HepG2 (cell line): Measurements from ENCODE around the gene EYA4. TPM values are rescaled to one million over a fixed set of nuclear protein-coding genes. Genes with fewer than 3 reads are reported as not detected.

Experiments
- ATAC-seq: fragments of 200-7000 bp; cut with Tn5 transposase; 3 replicates; pipeline ENCODE4 v1.9.1; 2020; ENCODE audit warnings: mild to moderate bottlenecking, moderate library complexity
- BruUV-seq: library from RNA; stranded (reverse); fragments of 400-500 nt; replicated peaks from 2 replicates; lab custom pipeline; 2021; lab: Mats Ljungman, UMichigan
- CTCF ChIA-PET: fragments of 300-600 bp; formaldehyde crosslinking; extraction: SDS; loops from one replicate; lab custom pipeline; 2021; ENCODE audit warnings: low total read pairs, inconsistent platforms, low intra/inter-chr PET ratio; lab: Yijun Ruan, JAX
- POLR2A ChIA-PET: fragments of 350-600 bp; sonication (Branson Sonifier 250); formaldehyde crosslinking; loops from one replicate; lab custom pipeline; 2020; ENCODE audit warnings: antibody characterized with exemption, inconsistent platforms; lab: Yijun Ruan, JAX
- DNase-seq: peaks from one replicate; pipeline ENCODE4 v3.0.0-alpha.2; 2015; ENCODE audit warnings: low spot score
- FAIRE-seq: peaks from 3 replicates; lab custom pipeline; 2011; peaks lifted over from hg19 to GRCh38; lab: Jason Lieb, UNC
- H2AFZ ChIP-seq: one replicate; pipeline ENCODE4 v1.6.1; 2011; ENCODE audit warnings: low read length, inconsistent platforms
- H3K27ac ChIP-seq: fragments of 300-600 bp; 3 replicates; pipeline ENCODE4 v1.8.0; 2011; ENCODE audit warnings: mixed run types, mild to moderate bottlenecking, mixed read lengths, low read length, inconsistent platforms; ENCODE audit not compliant: insufficient read depth; ENCODE audit errors: extremely low read length
- H3K27me3 ChIP-seq, 2 experiments: fragments of 200-600 bp in 1 of 2; 2 replicates in 1 of 2; 3 replicates in 1 of 2; pipeline versions ENCODE4 v1.6.0 to v1.8.0; 2011; ENCODE audit warnings: low read length in 2 of 2, mild to moderate bottlenecking in 2 of 2, moderate library complexity in 2 of 2, inconsistent platforms in 1 of 2; ENCODE audit not compliant: insufficient read depth in 2 of 2, control insufficient read depth in 1 of 2
- H3K36me3 ChIP-seq, 2 experiments: fragments of 200-600 bp in 1 of 2; replicated peaks in 1 of 2; 2 replicates in 1 of 2; 3 replicates in 1 of 2; pipeline versions ENCODE4 v1.5.1 to v1.8.0; 2011; ENCODE audit warnings: low read length in 2 of 2, inconsistent platforms in 1 of 2; ENCODE audit not compliant: insufficient read depth in 2 of 2, control insufficient read depth in 1 of 2
- H3K4me1 ChIP-seq: 2 replicates; pipeline ENCODE4 v1.5.1; 2012; ENCODE audit warnings: low read length, inconsistent platforms; ENCODE audit not compliant: insufficient read depth
- H3K4me2 ChIP-seq: 2 replicates; pipeline ENCODE4 v1.6.0; 2011; ENCODE audit warnings: low read depth, low read length, inconsistent platforms
- H3K4me3 ChIP-seq, 3 experiments: fragments of 200-600 bp in 1 of 3; sonication (generic), shearing (Covaris generic) in 1 of 3; replicated peaks in 1 of 3; 2 replicates each; pipeline ENCODE4 v1.5.1; 2011 to 2016; ENCODE audit warnings: low read length in 3 of 3, inconsistent platforms in 2 of 3, low read depth in 2 of 3, mild to moderate bottlenecking in 2 of 3, control low read depth in 1 of 3, mixed read lengths in 1 of 3; ENCODE audit not compliant: insufficient read depth in 1 of 3
- H3K79me2 ChIP-seq: one replicate; pipeline ENCODE4 v1.6.1; 2011; ENCODE audit warnings: low read length, inconsistent platforms; ENCODE audit not compliant: insufficient read depth
- H3K9ac ChIP-seq: 2 replicates; pipeline ENCODE4 v1.6.0; 2011; ENCODE audit warnings: mild to moderate bottlenecking, low read depth, low read length, inconsistent platforms; ENCODE audit not compliant: insufficient read depth
- H3K9me3 ChIP-seq: 2 replicates; pipeline ENCODE4 v1.5.1; 2012; ENCODE audit warnings: mild to moderate bottlenecking, low read length
- H4K20me1 ChIP-seq: 2 replicates; pipeline ENCODE4 v1.6.0; 2011; ENCODE audit warnings: inconsistent platforms, mild to moderate bottlenecking, low read length, moderate library complexity; ENCODE audit not compliant: insufficient read depth
- ARNT ChIP-seq: fragments of 450-650 bp; IDR thresholded peaks from 2 replicates; pipeline ENCODE4 v1.6.1; 2017
- ARNT2 ChIP-seq: sonication (generic); formaldehyde crosslinking; IDR thresholded peaks from 2 replicates; pipeline ENCODE4 v1.8.0; 2022; ENCODE audit warnings: mild to moderate bottlenecking, low read depth, missing genetic modification reagents, moderate library complexity
- CEBPZ ChIP-seq: IDR thresholded peaks from 2 replicates; pipeline ENCODE4 v1.6.1; 2012; ENCODE audit warnings: low read length, improper control_type of control experiment
- CENPX ChIP-seq: sonication (generic); formaldehyde crosslinking; IDR thresholded peaks from 2 replicates; pipeline ENCODE4 v1.9.0; 2021; ENCODE audit warnings: mild to moderate bottlenecking, missing genetic modification reagents, moderate library complexity
- DNMT3B ChIP-seq: conservative IDR thresholded peaks from 2 replicates; pipeline ENCODE4 v1.6.1; 2016; ENCODE audit warnings: missing biosample characterization, control low read depth
- JUN ChIP-seq: sonication (generic); formaldehyde crosslinking; IDR thresholded peaks from 2 replicates; pipeline ENCODE4 v1.4.0; 2020; ENCODE audit warnings: mild to moderate bottlenecking, missing genetic modification reagents
- NBN ChIP-seq: fragments of 450-650 bp; conservative IDR thresholded peaks from 2 replicates; pipeline ENCODE4 v1.6.1; 2017
- REXO4 ChIP-seq: sonication (generic); formaldehyde crosslinking; IDR thresholded peaks from 2 replicates; pipeline ENCODE4 v1.8.0; 2022; ENCODE audit warnings: missing genetic modification reagents, mild to moderate bottlenecking, borderline replicate concordance
- ZBTB1 ChIP-seq: sonication (generic); formaldehyde crosslinking; IDR thresholded peaks from 2 replicates; pipeline ENCODE4 v1.4.0; 2020; ENCODE audit warnings: missing genetic modification reagents, borderline replicate concordance
- ZC3H4 ChIP-seq: sonication (generic); formaldehyde crosslinking; IDR thresholded peaks from 2 replicates; pipeline ENCODE4 v1.4.0; 2020; ENCODE audit warnings: missing genetic modification reagents, borderline replicate concordance
- ZNF280D ChIP-seq: sonication (generic); formaldehyde crosslinking; IDR thresholded peaks from 2 replicates; pipeline ENCODE4 v1.5.1; 2020; ENCODE audit warnings: mild to moderate bottlenecking, missing genetic modification reagents
- ZNF567 ChIP-seq: sonication (generic); formaldehyde crosslinking; IDR thresholded peaks from 2 replicates; pipeline ENCODE4 v1.8.1; 2023; ENCODE audit warnings: mild to moderate bottlenecking, missing genetic modification reagents, borderline replicate concordance
- ZNF660 ChIP-seq: sonication (generic); formaldehyde crosslinking; IDR thresholded peaks from 2 replicates; pipeline ENCODE4 v1.5.1; 2020; ENCODE audit warnings: mild to moderate bottlenecking, low read depth, missing genetic modification reagents, borderline replicate concordance
- WGBS: methylation state at CpG from one replicate; pipeline ENCODE4 v1.1.6; 2017; ENCODE audit warnings: low lambda C conversion rate; 5-methylcytosine and 5-hydroxymethylcytosine counted together
- in situ Hi-C: cut with HindIII; loops from 2 replicates; pipeline ENCODE4 v1.10.0; 2017; ENCODE audit warnings: low pct_unique_long_range_greater_than_20kb; ENCODE audit not compliant: extremely low pct_ligation_motif_present
- intact Hi-C: fragments of 100-400 bp; cut with micrococcal nuclease; formaldehyde crosslinking; loops from one replicate; pipeline ENCODE4 v1.10.0; 2022; ENCODE audit not compliant: unreplicated experiment
- polyA plus RNA-seq, 8 experiments: library from polyadenylated mRNA; depleted of rRNA in 3 of 8; stranded (reverse) in 7 of 8; unstranded in 1 of 8; fragments of >200 nt; fragmentation: Illumina TruSeq in 4 of 8; extraction: Trizol in 4 of 8; gene quantifications; 2 replicates each; pipeline versions ENCODE4 v1.2.1 to v1.2.3, GENCODE V29; 2011 to 2016; ENCODE audit warnings: low read depth in 4 of 8, missing spikeins in 1 of 8, mixed read lengths in 1 of 8; ENCODE audit not compliant: insufficient read depth in 1 of 8
- total RNA-seq, 5 experiments: library from RNA; depleted of rRNA; stranded (reverse); fragments of >200 nt; fragmentation: Illumina TruSeq; extraction: Trizol; gene quantifications; 2 replicates each; pipeline ENCODE4 v1.2.3, GENCODE V29; 2016; ENCODE audit warnings: low read depth in 1 of 5

Gene EYA4
- total and polyA plus RNA-seq, 2 of the 13 experiments (the other 11 are each of a cell fraction or from before 2014, with no cell fraction given) = not detected

GRCh38 chr6:133392015-133392414 lies 150.9 kb downstream of the EYA4 start:
- no peaks in the 10 kb centered on the region for H3K4me1 ChIP-seq
- H3K36me3 ChIP-seq = no peaks in the 10 kb centered on the region
- no peak overlapping the region for H2AFZ ChIP-seq
- no peak for DNase-seq
- H3K79me2 ChIP-seq = no peaks in the 10 kb centered on the region
- no peaks in the 10 kb centered on the region for H4K20me1 ChIP-seq
- H3K27me3 ChIP-seq = no peaks in the 10 kb centered on the region
- no peak for FAIRE-seq
- ChIA-PET CTCF (no interaction called here), POLR2A (no interaction called here)
- no peak overlapping the region for H3K4me2 ChIP-seq
- no peak overlapping the region for H3K9ac ChIP-seq
- TF ChIP-seq REXO4 (CRISPR knock-in tag) (no peak), DNMT3B (CRISPR knock-in tag) (no peak)
- in situ Hi-C loops = no loop called here
- intact Hi-C loops = no loop called here
- no peak overlapping the region for H3K4me3 ChIP-seq
- no peaks in the 10 kb centered on the region for H3K9me3 ChIP-seq
- ATAC-seq = no peak
- no peak overlapping the region for H3K27ac ChIP-seq
- 4% methylated on average over 3 of the region's 3 CpGs for WGBS
- BruUV-seq = no TSS peak

GRCh38 chr6:133392641-133393040 lies 151.5 kb downstream of the EYA4 start:
- no peaks in the 10 kb centered on the region for H3K27me3 ChIP-seq
- no peaks in the 10 kb centered on the region for H3K9me3 ChIP-seq
- DNase-seq (no peak), FAIRE-seq (no peak), ATAC-seq (no peak)
- H3K4me2 ChIP-seq = no peak overlapping the region
- no peak overlapping the region for H3K9ac ChIP-seq
- CTCF ChIA-PET = no interaction called here
- in situ Hi-C loops = no loop called here
- H3K27ac ChIP-seq = no peak overlapping the region
- H3K36me3 ChIP-seq = no peaks in the 10 kb centered on the region
- no TSS peak for BruUV-seq
- H2AFZ ChIP-seq = no peak overlapping the region
- H4K20me1 ChIP-seq = no peaks in the 10 kb centered on the region
- intact Hi-C loops = no loop called here
- H3K79me2 ChIP-seq = no peaks in the 10 kb centered on the region
- no peak overlapping the region for H3K4me3 ChIP-seq
- POLR2A ChIA-PET = no interaction called here
- no peaks in the 10 kb centered on the region for H3K4me1 ChIP-seq
- WGBS = 4% methylated on average over 2 of the region's 2 CpGs
- TF ChIP-seq ZNF280D = no peak
- no peak for TF ChIP-seq ZNF660 (CRISPR knock-in tag)
- no peak for TF ChIP-seq NBN
- no peak for TF ChIP-seq CEBPZ
- no peak for TF ChIP-seq CENPX
- no peak for TF ChIP-seq ARNT2 (CRISPR knock-in tag)
- TF ChIP-seq JUN (CRISPR knock-in tag) = no peak
- no peak for TF ChIP-seq ZC3H4
- TF ChIP-seq ARNT = no peak
- TF ChIP-seq ZNF567 = no peak
- TF ChIP-seq ZBTB1 (CRISPR knock-in tag) = no peak
